IMR-90 (cell line): Measurements from ENCODE around the gene SLC47A2.

Source experiments
- BHLHE40 ChIP-seq: fragments of 150-350 bp; IDR thresholded peaks from 2 replicates; pipeline ENCODE4 v1.6.1; 2016; ENCODE audit warnings: mild to moderate bottlenecking, low read depth, low read length
- CEBPB ChIP-seq: IDR thresholded peaks from 2 replicates; pipeline ENCODE4 v1.6.1; 2012; ENCODE audit warnings: low read depth, low read length, improper control_type of control experiment
- CHD1 ChIP-seq: IDR thresholded peaks from 2 replicates; pipeline ENCODE4 v1.6.1; 2012; ENCODE audit warnings: low read depth, low read length, improper control_type of control experiment
- CTCF ChIP-seq: conservative IDR thresholded peaks from 2 replicates; pipeline ENCODE4 v1.5.1; 2012; ENCODE audit warnings: mild to moderate bottlenecking, low read depth, low read length, improper control_type of control experiment
- ELK1 ChIP-seq: fragments of 150-350 bp; IDR thresholded peaks from 2 replicates; pipeline ENCODE4 v1.6.1; 2016; ENCODE audit warnings: low read depth, mild to moderate bottlenecking, low read length, moderate library complexity, borderline replicate concordance
- MAFK ChIP-seq: IDR thresholded peaks from 2 replicates; pipeline ENCODE4 v1.6.1; 2012; ENCODE audit warnings: low read depth, low read length, improper control_type of control experiment
- MXI1 ChIP-seq: IDR thresholded peaks from 2 replicates; pipeline ENCODE4 v1.6.1; 2012; ENCODE audit warnings: low read depth, mild to moderate bottlenecking, low read length, moderate library complexity, borderline replicate concordance
- POLR2A ChIP-seq: IDR thresholded peaks from 2 replicates; pipeline ENCODE4 v1.6.1; 2012; ENCODE audit warnings: mild to moderate bottlenecking, low read depth, low read length
- RAD21 ChIP-seq: IDR thresholded peaks from 2 replicates; pipeline ENCODE4 v1.6.1; 2012; ENCODE audit warnings: low read length, improper control_type of control experiment
- RCOR1 ChIP-seq: IDR thresholded peaks from 2 replicates; pipeline ENCODE4 v1.6.1; 2012; ENCODE audit warnings: mild to moderate bottlenecking, low read length, improper control_type of control experiment; ENCODE audit not compliant: insufficient replicate concordance
- SMC3 ChIP-seq: fragments of 150-350 bp; IDR thresholded peaks from 2 replicates; pipeline ENCODE4 v1.6.1; 2016; ENCODE audit warnings: low read depth, mild to moderate bottlenecking, antibody characterized with exemption, low read length, moderate library complexity
- TF ChIP-seq, protein P1 (sequence below): fragments of 150-350 bp; IDR thresholded peaks from 2 replicates; pipeline ENCODE4 v1.6.1; 2017; ENCODE audit warnings: mild to moderate bottlenecking, antibody characterized with exemption, low read length, low read depth

DNA sequence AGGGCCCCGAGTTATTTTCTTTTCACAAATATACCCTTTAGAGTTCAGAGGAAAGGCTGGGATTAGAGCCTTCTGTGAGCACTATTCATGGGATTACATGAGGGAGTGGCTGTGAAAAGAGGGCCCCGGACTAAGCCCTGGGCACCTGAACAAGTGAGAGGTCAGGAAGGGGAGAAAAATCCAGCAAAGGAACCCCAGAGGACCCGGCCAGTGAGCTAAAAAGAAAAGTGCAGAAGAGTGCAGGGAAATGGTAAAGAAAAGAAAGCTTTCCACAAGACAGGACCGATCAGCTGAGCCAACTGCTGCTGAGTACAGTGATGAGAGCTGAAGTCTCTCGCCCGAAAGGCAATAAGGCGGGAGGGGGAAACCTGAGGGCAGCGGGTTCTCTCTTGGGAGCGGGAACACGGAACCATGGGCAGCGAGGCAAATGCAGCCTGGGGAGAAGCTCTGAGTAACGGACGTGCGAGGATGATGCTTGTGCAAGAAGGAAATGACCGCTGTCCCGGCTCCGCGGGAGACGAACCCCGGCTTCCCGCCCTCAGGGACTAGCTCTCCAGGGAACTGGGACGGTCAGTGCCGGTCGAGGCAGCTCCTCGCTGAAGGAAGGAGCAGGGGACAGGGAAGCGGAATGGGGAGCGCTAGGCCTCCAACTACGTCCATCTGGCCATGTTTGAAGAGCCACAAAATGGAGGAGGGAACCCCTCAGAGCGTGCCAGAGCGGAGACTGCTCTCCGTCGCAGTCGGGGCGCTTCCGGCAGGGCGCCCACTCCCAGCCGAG, 68.5 kb downstream of the SLC47A2 start:
- TF ChIP-seq, protein P1, sequence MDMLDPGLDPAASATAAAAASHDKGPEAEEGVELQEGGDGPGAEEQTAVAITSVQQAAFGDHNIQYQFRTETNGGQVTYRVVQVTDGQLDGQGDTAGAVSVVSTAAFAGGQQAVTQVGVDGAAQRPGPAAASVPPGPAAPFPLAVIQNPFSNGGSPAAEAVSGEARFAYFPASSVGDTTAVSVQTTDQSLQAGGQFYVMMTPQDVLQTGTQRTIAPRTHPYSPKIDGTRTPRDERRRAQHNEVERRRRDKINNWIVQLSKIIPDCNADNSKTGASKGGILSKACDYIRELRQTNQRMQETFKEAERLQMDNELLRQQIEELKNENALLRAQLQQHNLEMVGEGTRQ: no peak
- no peak for TF ChIP-seq POLR2A
- peak; percentile 72; the same call in 1 of the 2 replicates for TF ChIP-seq CEBPB
- no peak for TF ChIP-seq CTCF
- TF ChIP-seq RAD21: no peak
- no peak for TF ChIP-seq MAFK
- no peak for TF ChIP-seq SMC3
- no peak for TF ChIP-seq ELK1
- TF ChIP-seq RCOR1: no peak
- TF ChIP-seq BHLHE40: no peak
- no peak; the same call in 1 of the 2 replicates for TF ChIP-seq MXI1
- TF ChIP-seq CHD1: no peak
